HCT116 (cell line): ENCODE results near the gene ACYP2. TPM values are rescaled to one million over a fixed set of nuclear protein-coding genes. Genes with fewer than 3 reads are reported as not detected.

ENCODE experiments used
- ATAC-seq: fragments of 200-7000 bp; cut with Tn5 transposase; 2 replicates; pipeline ENCODE4 v1.9.1; 2020; ENCODE audit warnings: mild to moderate bottlenecking, moderate library complexity
- BruUV-seq: library from RNA; stranded (reverse); fragments of 400-500 nt; replicated peaks from 2 replicates; lab custom pipeline; 2021; lab: Mats Ljungman, UMichigan
- CTCF ChIA-PET: fragments of 300-600 bp; sonication (Branson Sonifier 250); formaldehyde crosslinking; loops from one replicate; lab custom pipeline; 2021; ENCODE audit warnings: antibody characterized with exemption; lab: Charles Lee
- POLR2A ChIA-PET: fragments of 300-600, 350-600 bp; sonication (Branson Sonifier 250); formaldehyde crosslinking; loops from one replicate; lab custom pipeline; 2021; ENCODE audit warnings: antibody characterized with exemption; lab: Charles Lee
- RAD21 ChIA-PET, 2 experiments: fragments of 300-600 bp; sonication (Branson Sonifier 250); formaldehyde crosslinking; loops; one replicate each; lab custom pipeline; 2023; ENCODE audit warnings: low total read pairs in 2 of 2; ENCODE audit not compliant: uncharacterized antibody in 2 of 2, unreplicated experiment in 2 of 2, low non-redundant PET in 1 of 2; lab: Charles Lee
- DNase-seq: peaks from one replicate; pipeline ENCODE4 v3.0.0-alpha.2; 2010; ENCODE audit warnings: low read depth, low spot score
- H2AFZ ChIP-seq: fragments of 200-600 bp; shearing (Covaris generic), sonication (generic); 2 replicates; pipeline ENCODE4 v1.6.1; 2017; ENCODE audit warnings: low read depth, mixed run types, mixed read lengths, antibody characterized with exemption, low read length; ENCODE audit not compliant: poor library complexity, severe bottlenecking
- H3K27ac ChIP-seq: 2 replicates; pipeline ENCODE4 v1.5.1; 2012; ENCODE audit warnings: low read depth, low read length
- H3K27me3 ChIP-seq: fragments of 200-600 bp; sonication (generic); 2 replicates; pipeline ENCODE4 v1.6.1; 2016; ENCODE audit warnings: mixed run types, low read length, mixed read lengths; ENCODE audit not compliant: insufficient read depth
- H3K36me3 ChIP-seq, 2 experiments: fragments of 200-500 bp in 1 of 2; fragments of 200-600 bp in 1 of 2; sonication (Bioruptor generic) in 1 of 2; sonication (generic) in 1 of 2; 2 replicates each; pipeline versions ENCODE4 v1.5.1 to v1.6.1; 2014 to 2016; ENCODE audit warnings: low read length in 2 of 2, inconsistent platforms in 1 of 2, mixed read lengths in 1 of 2, mixed run types in 1 of 2; ENCODE audit not compliant: insufficient read depth in 2 of 2, control insufficient read depth in 1 of 2
- H3K4me1 ChIP-seq, 2 experiments: fragments of 200-600 bp in 1 of 2; sonication (generic) in 1 of 2; 2 replicates each; pipeline versions ENCODE4 v1.5.1 to v1.6.1; 2012 to 2017; ENCODE audit warnings: low read length in 2 of 2, inconsistent platforms in 1 of 2, mild to moderate bottlenecking in 1 of 2, mixed read lengths in 1 of 2, mixed run types in 1 of 2, moderate library complexity in 1 of 2; ENCODE audit not compliant: insufficient read depth in 2 of 2, control insufficient read depth in 1 of 2
- H3K4me2 ChIP-seq: fragments of 200-600 bp; sonication (generic); 2 replicates; pipeline ENCODE4 v1.6.1; 2017; ENCODE audit warnings: mixed run types, low read length, mixed read lengths
- H3K4me3 ChIP-seq, 2 experiments: fragments of 200-600 bp in 1 of 2; sonication (generic) in 1 of 2; replicated peaks in 1 of 2; 2 replicates each; pipeline ENCODE4 v1.5.1; 2011 to 2016; ENCODE audit warnings: low read length in 2 of 2, control low read depth in 1 of 2, low read depth in 1 of 2, mild to moderate bottlenecking in 1 of 2, mixed read lengths in 1 of 2, mixed run types in 1 of 2
- H3K79me2 ChIP-seq: fragments of 200-600 bp; sonication (generic); 2 replicates; pipeline ENCODE4 v1.6.1; 2017; ENCODE audit warnings: mild to moderate bottlenecking, mixed run types, low read length, moderate library complexity, mixed read lengths; ENCODE audit not compliant: insufficient read depth
- H3K9ac ChIP-seq: fragments of 200-600 bp; sonication (generic); 2 replicates; pipeline ENCODE4 v1.6.1; 2016; ENCODE audit warnings: low read length, mixed read lengths
- H3K9me2 ChIP-seq: fragments of 200-600 bp; sonication (generic), shearing (Covaris generic); 2 replicates; pipeline ENCODE4 v1.6.1; 2017; ENCODE audit warnings: mixed run types, mild to moderate bottlenecking, moderate library complexity; ENCODE audit not compliant: insufficient read depth
- H3K9me3 ChIP-seq, 2 experiments: fragments of 200-500 bp in 1 of 2; fragments of 200-600 bp in 1 of 2; sonication (Bioruptor generic) in 1 of 2; sonication (generic) in 1 of 2; 2 replicates each; pipeline ENCODE4 v1.6.1; 2014 to 2017; ENCODE audit warnings: low read length in 2 of 2, mixed read lengths in 2 of 2, inconsistent platforms in 1 of 2, low read depth in 1 of 2, mild to moderate bottlenecking in 1 of 2, mixed run types in 1 of 2, moderate library complexity in 1 of 2; ENCODE audit not compliant: control insufficient read depth in 1 of 2, insufficient read depth in 1 of 2
- H4K20me1 ChIP-seq: fragments of 200-600 bp; sonication (generic), shearing (Covaris generic); 2 replicates; pipeline ENCODE4 v1.6.1; 2017; ENCODE audit warnings: mixed run types, mild to moderate bottlenecking, moderate library complexity; ENCODE audit not compliant: insufficient read depth
- CTCF ChIP-seq, 3 experiments: fragments of 200-600 bp in 1 of 3; sonication (generic) in 1 of 3; IDR thresholded peaks in 2 of 3; conservative IDR thresholded peaks in 1 of 3; 2 replicates each; pipeline ENCODE4 v1.5.1; 2012 to 2017; ENCODE audit warnings: low read depth in 2 of 3, low read length in 2 of 3, antibody characterized with exemption in 1 of 3, borderline replicate concordance in 1 of 3, control low read depth in 1 of 3, mild to moderate bottlenecking in 1 of 3, mixed read lengths in 1 of 3, mixed run types in 1 of 3, moderate library complexity in 1 of 3; ENCODE audit not compliant: insufficient read depth in 1 of 3
- ELF1 ChIP-seq: IDR thresholded peaks from 2 replicates; pipeline ENCODE4 v1.6.1; 2012; ENCODE audit warnings: low read depth, borderline replicate concordance
- EZH2 ChIP-seq: fragments of 200-600 bp; sonication (generic); IDR thresholded peaks from 2 replicates; pipeline ENCODE4 v1.6.1; 2017; ENCODE audit warnings: antibody characterized with exemption, mixed run types
- EZH2phosphoT487 ChIP-seq: fragments of 200-600 bp; IDR thresholded peaks from 2 replicates; pipeline ENCODE4 v1.6.1; 2018; ENCODE audit warnings: antibody characterized with exemption, borderline replicate concordance
- FOSL1 ChIP-seq: IDR thresholded peaks from 2 replicates; pipeline ENCODE4 v1.6.1; 2012; ENCODE audit warnings: low read depth
- POLR2A ChIP-seq: IDR thresholded peaks from 2 replicates; pipeline ENCODE4 v1.7.0; 2011; ENCODE audit warnings: borderline replicate concordance; ENCODE audit not compliant: insufficient read depth, insufficient read length; ENCODE audit errors: extremely low read depth
- RAD21 ChIP-seq: IDR thresholded peaks from 2 replicates; pipeline ENCODE4 v1.6.1; 2012; ENCODE audit warnings: low read depth, mild to moderate bottlenecking
- REST ChIP-seq: IDR thresholded peaks from 2 replicates; pipeline ENCODE4 v1.6.1; 2012; ENCODE audit warnings: low read depth
- SP1 ChIP-seq: IDR thresholded peaks from 2 replicates; pipeline ENCODE4 v1.6.1; 2012; ENCODE audit warnings: low read depth
- SRF ChIP-seq: IDR thresholded peaks from 2 replicates; pipeline ENCODE4 v1.6.1; 2012; ENCODE audit warnings: low read depth
- TCF7L2 ChIP-seq: IDR thresholded peaks from 2 replicates; pipeline ENCODE4 v1.7.0; 2011; ENCODE audit warnings: borderline replicate concordance, inconsistent platforms; ENCODE audit not compliant: insufficient read depth, insufficient read length; ENCODE audit errors: extremely low read depth
- ZBTB33 ChIP-seq: IDR thresholded peaks from 2 replicates; pipeline ENCODE4 v1.6.1; 2011; ENCODE audit warnings: mild to moderate bottlenecking, low read length, moderate library complexity; ENCODE audit not compliant: insufficient replicate concordance; ENCODE audit errors: extremely low read depth
- intact Hi-C: fragments of 100-400 bp; cut with micrococcal nuclease; formaldehyde crosslinking; loops from 2 replicates; pipeline ENCODE4 v1.10.0; 2022
- total RNA-seq: library from RNA; stranded (reverse); gene quantifications from one replicate; pipeline ENCODE4 v1.2.1, GENCODE V29; 2021; ENCODE audit not compliant: unreplicated experiment

Gene ACYP2
- total RNA-seq, 1 experiment from 2014 or later: 9.4 TPM

GRCh38 chr2:54289917-54290316 lies 174.5 kb downstream of the ACYP2 start:
- Histone ChIP-seq H3K79me2 (no peaks in the 10 kb centered on the region), H3K36me3 (no peaks in the 10 kb centered on the region), H4K20me1 (no peaks in the 10 kb centered on the region), H3K4me2 (no peak overlapping the region), H2AFZ (no peak overlapping the region), H3K9me2 (no peaks in the 10 kb centered on the region), H3K27me3 (no peaks in the 10 kb centered on the region), H3K9me3 (no peaks in the 10 kb centered on the region), H3K27ac (no peak overlapping the region), H3K4me1 (peaks cover 0 to 7% of the 10 kb centered on the region in 2 experiments; a peak in 2 of 4 replicates), H3K9ac (no peak overlapping the region), H3K4me3 (no peak overlapping the region)
- DNase-seq (no peak), ATAC-seq (no peak)
- ChIA-PET POLR2A (no interaction called here), RAD21 (no interaction called here), CTCF (no interaction called here)
- BruUV-seq: no TSS peak
- TF ChIP-seq POLR2A (no peak), TCF7L2 (no peak)
- intact Hi-C loops: no loop called here

- H2AFZ ChIP-seq: no peak overlapping the region
- H4K20me1 ChIP-seq: no peaks in the 10 kb centered on the region
- POLR2A ChIA-PET: no interaction called here
- DNase-seq (no peak), ATAC-seq (no peak)
- no peaks in the 10 kb centered on the region for H3K9me3 ChIP-seq
- no peak overlapping the region for H3K27ac ChIP-seq
- no peaks in the 10 kb centered on the region for H3K27me3 ChIP-seq
- no peaks in the 10 kb centered on the region for H3K36me3 ChIP-seq
- CTCF ChIA-PET: no interaction called here
- H3K79me2 ChIP-seq: no peaks in the 10 kb centered on the region
- H3K4me2 ChIP-seq: no peak overlapping the region
- intact Hi-C loops: no loop called here
- H3K4me3 ChIP-seq: no peak overlapping the region
- no TSS peak for BruUV-seq
- no peaks in the 10 kb centered on the region for H3K9me2 ChIP-seq
- RAD21 ChIA-PET: no interaction called here
- peaks cover 0 to 9% of the 10 kb centered on the region in 2 experiments; a peak in 2 of 4 replicates for H3K4me1 ChIP-seq
- no peak overlapping the region for H3K9ac ChIP-seq
- TF ChIP-seq CTCF (IDR thresholded peaks at IDR 0.05 in 2 of 3, conservative IDR thresholded peaks at IDR 0.05 in 1 of 3; ENCODE audit: borderline replicate concordance in 1 of 3, insufficient read depth in 1 of 3, low read depth in 2 of 3, low read length in 2 of 3): no peak
- TF ChIP-seq SP1: no peak
- no peak for TF ChIP-seq FOSL1
- TF ChIP-seq SRF: no peak
- TF ChIP-seq ZBTB33: no peak
- TF ChIP-seq EZH2phosphoT487: no peak
- TF ChIP-seq RAD21: no peak
- TF ChIP-seq REST: no peak
- TF ChIP-seq ELF1: no peak
- no peak for TF ChIP-seq EZH2
Measured at GRCh38 chr2:54290356-54291025, 175.1 kb downstream of the ACYP2 start.
